Activated T-cell treated with anti-CD3 and anti-CD28 coated beads, Interleukin-2, amount 50 U/mL, for 24 hours (primary cell): Measurements from ENCODE around the gene CUL4A.
A peak's percentile ranks its signal among the peaks of the same experiment; 100 is the strongest.

Experiments
- DNase-seq: peaks from one replicate; pipeline ENCODE4 v3.0.0-alpha.2; 2020
- H3K27ac Mint-ChIP-seq: 2 replicates; pipeline ENCODE4 v1.8.0; 2020; ENCODE audit warnings: mild to moderate bottlenecking, mixed read lengths
- H3K27me3 Mint-ChIP-seq: 2 replicates; pipeline ENCODE4 v1.8.0; 2020; ENCODE audit warnings: mixed read lengths
- H3K36me3 Mint-ChIP-seq: 2 replicates; pipeline ENCODE4 v1.8.0; 2020; ENCODE audit warnings: low read depth, mixed read lengths
- H3K4me1 Mint-ChIP-seq: 2 replicates; pipeline ENCODE4 v1.8.0; 2020; ENCODE audit warnings: low read depth, mixed read lengths
- H3K4me3 Mint-ChIP-seq: 2 replicates; pipeline ENCODE4 v1.8.0; 2020; ENCODE audit warnings: mild to moderate bottlenecking, moderate library complexity, mixed read lengths
- H3K9me3 Mint-ChIP-seq: 2 replicates; pipeline ENCODE4 v1.8.0; 2020; ENCODE audit warnings: mixed read lengths

Gene CUL4A

GRCh38 chr13:113171250-113172125 lies 37.9 kb upstream of the CUL4A start:
- no peak for DNase-seq
- H3K27me3 Mint-ChIP-seq, result no peaks in the 10 kb centered on the region
- H3K4me1 Mint-ChIP-seq, result peaks cover 26% of the 10 kb centered on the region
- peaks cover 91% of the 10 kb centered on the region for H3K36me3 Mint-ChIP-seq
- peaks cover 4% of the 10 kb centered on the region for H3K9me3 Mint-ChIP-seq
- H3K4me3 Mint-ChIP-seq, result no peak overlapping the region
- H3K27ac Mint-ChIP-seq, result no peak overlapping the region

- DNase-seq, result no peak
- peaks cover 4% of the 10 kb centered on the region for H3K9me3 Mint-ChIP-seq
- H3K27me3 Mint-ChIP-seq, result no peaks in the 10 kb centered on the region
- peaks cover 94% of the 10 kb centered on the region for H3K36me3 Mint-ChIP-seq
- H3K27ac Mint-ChIP-seq, result no peak overlapping the region
- no peak overlapping the region for H3K4me3 Mint-ChIP-seq
- peaks cover 22% of the 10 kb centered on the region for H3K4me1 Mint-ChIP-seq
These were observed 36.9 kb upstream of the CUL4A start for GRCh38 chr13:113172419-113172926.

- peak overlapping the region; percentile 92 for H3K27ac Mint-ChIP-seq
- H3K4me3 Mint-ChIP-seq, result no peak overlapping the region
- no peaks in the 10 kb centered on the region for H3K9me3 Mint-ChIP-seq
- no peaks in the 10 kb centered on the region for H3K27me3 Mint-ChIP-seq
- peaks cover 99% of the 10 kb centered on the region for H3K36me3 Mint-ChIP-seq
- H3K4me1 Mint-ChIP-seq, result peaks cover 36% of the 10 kb centered on the region
- no peak for DNase-seq
These were observed 33.1 kb upstream of the CUL4A start for GRCh38 chr13:113176280-113176679.

GRCh38 chr13:113176822-113177221 lies 32.6 kb upstream of the CUL4A start:
- Mint-ChIP-seq H3K27ac (peak overlapping the region; percentile 92), H3K36me3 (peaks cover 99% of the 10 kb centered on the region), H3K4me1 (peaks cover 38% of the 10 kb centered on the region), H3K9me3 (no peaks in the 10 kb centered on the region), H3K4me3 (no peak overlapping the region), H3K27me3 (no peaks in the 10 kb centered on the region)
- DNase-seq, result no peak

GRCh38 chr13:113178070-113178895 lies 31.1 kb upstream of the CUL4A start:
- Mint-ChIP-seq H3K36me3 (peaks cover 99% of the 10 kb centered on the region), H3K9me3 (no peaks in the 10 kb centered on the region), H3K27ac (peak overlapping the region; percentile 38), H3K4me3 (no peak overlapping the region), H3K4me1 (peaks cover 47% of the 10 kb centered on the region), H3K27me3 (no peaks in the 10 kb centered on the region)
- no peak for DNase-seq

GRCh38 chr13:113178896-113179167 lies 30.6 kb upstream of the CUL4A start:
- no peaks in the 10 kb centered on the region for H3K9me3 Mint-ChIP-seq
- H3K36me3 Mint-ChIP-seq, result peaks cover 99% of the 10 kb centered on the region
- no peaks in the 10 kb centered on the region for H3K27me3 Mint-ChIP-seq
- H3K4me1 Mint-ChIP-seq, result peaks cover 52% of the 10 kb centered on the region
- H3K4me3 Mint-ChIP-seq, result no peak overlapping the region
- no peak overlapping the region for H3K27ac Mint-ChIP-seq
- no peak for DNase-seq

GRCh38 chr13:113179374-113180230 lies 29.8 kb upstream of the CUL4A start:
- H3K27ac Mint-ChIP-seq, result peak overlapping the region; percentile 77
- no peaks in the 10 kb centered on the region for H3K9me3 Mint-ChIP-seq
- no peaks in the 10 kb centered on the region for H3K27me3 Mint-ChIP-seq
- no peak for DNase-seq
- peaks cover 96% of the 10 kb centered on the region for H3K36me3 Mint-ChIP-seq
- H3K4me1 Mint-ChIP-seq, result peaks cover 56% of the 10 kb centered on the region
- H3K4me3 Mint-ChIP-seq, result no peak overlapping the region

GRCh38 chr13:113182046-113182445 lies 27.4 kb upstream of the CUL4A start:
- Mint-ChIP-seq H3K36me3 (peaks cover 93% of the 10 kb centered on the region), H3K9me3 (no peaks in the 10 kb centered on the region), H3K4me1 (peaks cover 65% of the 10 kb centered on the region), H3K27me3 (no peaks in the 10 kb centered on the region), H3K4me3 (no peak overlapping the region), H3K27ac (peak overlapping the region; percentile 59)
- no peak for DNase-seq

- Mint-ChIP-seq H3K36me3 (peaks cover 93% of the 10 kb centered on the region), H3K27ac (peak overlapping the region; percentile 6), H3K4me1 (peaks cover 77% of the 10 kb centered on the region), H3K27me3 (no peaks in the 10 kb centered on the region), H3K4me3 (no peak overlapping the region), H3K9me3 (no peaks in the 10 kb centered on the region)
- DNase-seq, result no peak
These were observed 25.8 kb upstream of the CUL4A start for GRCh38 chr13:113183450-113184129.

GRCh38 chr13:113184568-113185440 lies 24.6 kb upstream of the CUL4A start:
- H3K4me1 Mint-ChIP-seq, result peaks cover 72% of the 10 kb centered on the region
- H3K36me3 Mint-ChIP-seq, result peaks cover 92% of the 10 kb centered on the region
- H3K4me3 Mint-ChIP-seq, result peak overlapping the region; percentile 32
- no peaks in the 10 kb centered on the region for H3K9me3 Mint-ChIP-seq
- peak overlapping the region; percentile 72 for H3K27ac Mint-ChIP-seq
- no peaks in the 10 kb centered on the region for H3K27me3 Mint-ChIP-seq
- no peak for DNase-seq

GRCh38 chr13:113186061-113186900 lies 23.1 kb upstream of the CUL4A start:
- no peaks in the 10 kb centered on the region for H3K27me3 Mint-ChIP-seq
- DNase-seq, result no peak
- peak overlapping the region; percentile 53 for H3K4me3 Mint-ChIP-seq
- H3K36me3 Mint-ChIP-seq, result peaks cover 90% of the 10 kb centered on the region
- H3K27ac Mint-ChIP-seq, result peak overlapping the region; percentile 91
- H3K4me1 Mint-ChIP-seq, result peaks cover 59% of the 10 kb centered on the region
- H3K9me3 Mint-ChIP-seq, result no peaks in the 10 kb centered on the region

GRCh38 chr13:113187263-113187669 lies 22.1 kb upstream of the CUL4A start:
- Mint-ChIP-seq H3K27me3 (no peaks in the 10 kb centered on the region), H3K4me1 (peaks cover 51% of the 10 kb centered on the region), H3K27ac (peak overlapping the region; percentile 88), H3K4me3 (peak overlapping the region; percentile 2), H3K9me3 (no peaks in the 10 kb centered on the region), H3K36me3 (peaks cover 90% of the 10 kb centered on the region)
- peak; percentile 72 for DNase-seq
